Measurements from ENCODE around the gene HTR4. TPM values are rescaled to one million over a fixed set of nuclear protein-coding genes. Genes with fewer than 3 reads are reported as not detected.
"Not testable (repeated sequence)": the region's sequence is repeated elsewhere in the genome, so short reads cannot be mapped to it uniquely, and the experiment has no call there.

The HTR4 gene
- polyA plus RNA-seq, 3 donors, result 0.07 to 0.11 TPM; not detected in 1

- no peak for DNase-seq (ENCODE audit: extremely low read depth in 1 of 11, low read depth in 9 of 11, low spot score in 4 of 11)
These were observed 97.5 kb downstream of the HTR4 start for GRCh38 chr5:148556835-148557234.

GRCh38 chr5:148554621-148555020 is 99.7 kb downstream of the HTR4 start:
- DNase-seq (ENCODE audit: extremely low read depth in 1 of 11, low read depth in 9 of 11, low spot score in 4 of 11), result no peak

GRCh38 chr5:148543727-148544126 is 110.6 kb downstream of the HTR4 start:
- DNase-seq (ENCODE audit: extremely low read depth in 1 of 11, low read depth in 9 of 11, low spot score in 4 of 11), result no peak

GRCh38 chr5:148542812-148543211 is 111.5 kb downstream of the HTR4 start:
- no peak for DNase-seq (ENCODE audit: extremely low read depth in 1 of 11, low read depth in 9 of 11, low spot score in 4 of 11)

GRCh38 chr5:148541054-148541835 is 113.1 kb downstream of the HTR4 start:
- no peak for DNase-seq (ENCODE audit: extremely low read depth in 1 of 11, low read depth in 9 of 11, low spot score in 4 of 11)

- DNase-seq (ENCODE audit: extremely low read depth in 1 of 11, low read depth in 9 of 11, low spot score in 4 of 11), result no peak
These were observed 113.7 kb downstream of the HTR4 start for GRCh38 chr5:148540647-148541046.

- DNase-seq (ENCODE audit: extremely low read depth in 1 of 11, low read depth in 9 of 11, low spot score in 4 of 11), result no peak
These were observed 114.5 kb downstream of the HTR4 start for GRCh38 chr5:148539851-148540250.

GRCh38 chr5:148535190-148535589 is 119.1 kb downstream of the HTR4 start:
- no peak for DNase-seq (ENCODE audit: extremely low read depth in 1 of 11, low read depth in 9 of 11, low spot score in 4 of 11)

GRCh38 chr5:148532969-148533670 is 121.2 kb downstream of the HTR4 start:
- DNase-seq (ENCODE audit: extremely low read depth in 1 of 11, low read depth in 9 of 11, low spot score in 4 of 11), result no peak

- not testable (repeated sequence) for DNase-seq (ENCODE audit: extremely low read depth in 1 of 11, low read depth in 9 of 11, low spot score in 4 of 11)
These were observed 124.9 kb downstream of the HTR4 start for GRCh38 chr5:148529450-148529849.

- no peak for DNase-seq (ENCODE audit: extremely low read depth in 1 of 11, low read depth in 9 of 11, low spot score in 4 of 11)
These were observed 129.6 kb downstream of the HTR4 start for GRCh38 chr5:148524721-148525120.

GRCh38 chr5:148523139-148523538 is 131.2 kb downstream of the HTR4 start:
- no peak for DNase-seq (ENCODE audit: extremely low read depth in 1 of 11, low read depth in 9 of 11, low spot score in 4 of 11)

GRCh38 chr5:148515460-148515859 is 138.9 kb downstream of the HTR4 start:
- DNase-seq (ENCODE audit: extremely low read depth in 1 of 11, low read depth in 9 of 11, low spot score in 4 of 11), result no peak

GRCh38 chr5:148514344-148514743 is 140.0 kb downstream of the HTR4 start:
- DNase-seq (ENCODE audit: extremely low read depth in 1 of 11, low read depth in 9 of 11, low spot score in 4 of 11), result no peak

GRCh38 chr5:148512498-148512897 is 141.8 kb downstream of the HTR4 start:
- no peak for DNase-seq (ENCODE audit: extremely low read depth in 1 of 11, low read depth in 9 of 11, low spot score in 4 of 11)

GRCh38 chr5:148511810-148512347 is 142.4 kb downstream of the HTR4 start:
- no peak for DNase-seq (ENCODE audit: extremely low read depth in 1 of 11, low read depth in 9 of 11, low spot score in 4 of 11)

- DNase-seq (ENCODE audit: extremely low read depth in 1 of 11, low read depth in 9 of 11, low spot score in 4 of 11), result no peak
These were observed 144.4 kb downstream of the HTR4 start for GRCh38 chr5:148509893-148510292.

- no peak for DNase-seq (ENCODE audit: extremely low read depth in 1 of 11, low read depth in 9 of 11, low spot score in 4 of 11)
These were observed 146.7 kb downstream of the HTR4 start for GRCh38 chr5:148507648-148508047.

GRCh38 chr5:148499452-148499851 is 154.9 kb downstream of the HTR4 start:
- DNase-seq (ENCODE audit: extremely low read depth in 1 of 11, low read depth in 9 of 11, low spot score in 4 of 11), result no peak

- no peak for DNase-seq (ENCODE audit: extremely low read depth in 1 of 11, low read depth in 9 of 11, low spot score in 4 of 11)
These were observed 156.6 kb downstream of the HTR4 start for GRCh38 chr5:148497757-148498156.
